GM19025 (cell line): Measurements from ENCODE around the gene GOLGA7B.

Experiments
- ATAC-seq: cut with Tn5 transposase; IDR thresholded peaks from one replicate; pipeline ENCODE4 v1.9.1; 2021; ENCODE audit warnings: mild to moderate bottlenecking, low read depth, moderate library complexity; ENCODE audit not compliant: unreplicated experiment

Gene GOLGA7B

GRCh38 chr10:97915346-97916131 lies 65.9 kb downstream of the GOLGA7B start:
- ATAC-seq: no peak

DNA sequence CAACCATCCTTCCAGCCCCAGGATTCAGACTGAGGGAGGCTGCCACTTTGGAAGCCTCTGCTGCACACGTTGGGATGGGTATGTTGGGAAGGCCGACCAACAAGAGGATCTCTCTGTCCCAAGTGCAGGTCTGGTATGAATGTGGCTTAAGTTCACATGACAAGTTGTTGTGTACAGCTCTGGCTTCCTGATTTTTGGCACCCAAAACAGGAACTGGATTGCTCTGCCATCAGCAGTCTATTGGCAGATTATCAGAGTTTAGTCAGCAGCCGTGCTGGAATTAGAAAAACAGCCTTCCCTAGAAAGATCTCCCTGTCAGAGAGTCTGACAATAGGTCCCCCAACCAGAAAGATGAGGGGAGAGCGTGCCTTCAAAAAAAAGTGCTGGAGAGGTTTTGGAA lies 66.9 kb downstream of the GOLGA7B start:
- no peak for ATAC-seq

GRCh38 chr10:97919012-97919411 lies 69.4 kb downstream of the GOLGA7B start:
- ATAC-seq: no peak

DNA sequence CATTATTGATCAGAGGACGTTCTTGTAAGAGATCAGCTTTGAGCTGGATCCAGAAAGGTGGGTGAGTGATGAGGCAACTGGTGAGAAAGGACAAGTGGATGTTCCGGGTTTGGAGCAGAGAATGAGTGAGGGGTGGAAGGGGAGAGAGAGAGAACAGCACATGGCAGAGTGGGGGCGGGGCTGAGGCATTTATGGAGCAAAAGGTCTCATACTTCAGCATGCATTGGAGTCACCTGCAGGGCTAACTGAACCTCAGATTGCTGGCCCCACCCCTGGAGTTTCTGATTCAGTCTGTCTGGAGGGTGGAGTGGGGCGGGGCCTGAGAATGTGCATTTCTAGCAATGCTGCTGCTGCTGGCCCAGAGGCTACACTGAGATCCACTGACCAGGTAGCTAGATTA lies 71.2 kb downstream of the GOLGA7B start:
- no peak for ATAC-seq
